22Rv1 (cell line): ENCODE results near the gene OTUD7B.
A peak's percentile ranks its signal among the peaks of the same experiment; 100 is the strongest.
"Not testable (repeated sequence)": the region's sequence is repeated elsewhere in the genome, so short reads cannot be mapped to it uniquely, and the experiment has no call there.

Source experiments
- H3K27ac ChIP-seq: fragments of 450-650 bp; 2 replicates; pipeline ENCODE4 v1.5.1; 2017
- ZFX ChIP-seq: fragments of 450-650 bp; IDR thresholded peaks from 2 replicates; pipeline ENCODE4 v1.6.1; 2017; ENCODE audit warnings: antibody characterized with exemption, borderline replicate concordance
- TF ChIP-seq, protein P1 (sequence below): fragments of 450-650 bp; IDR thresholded peaks from 2 replicates; pipeline ENCODE4 v1.5.1; 2017; ENCODE audit warnings: mild to moderate bottlenecking

The OTUD7B gene

DNA sequence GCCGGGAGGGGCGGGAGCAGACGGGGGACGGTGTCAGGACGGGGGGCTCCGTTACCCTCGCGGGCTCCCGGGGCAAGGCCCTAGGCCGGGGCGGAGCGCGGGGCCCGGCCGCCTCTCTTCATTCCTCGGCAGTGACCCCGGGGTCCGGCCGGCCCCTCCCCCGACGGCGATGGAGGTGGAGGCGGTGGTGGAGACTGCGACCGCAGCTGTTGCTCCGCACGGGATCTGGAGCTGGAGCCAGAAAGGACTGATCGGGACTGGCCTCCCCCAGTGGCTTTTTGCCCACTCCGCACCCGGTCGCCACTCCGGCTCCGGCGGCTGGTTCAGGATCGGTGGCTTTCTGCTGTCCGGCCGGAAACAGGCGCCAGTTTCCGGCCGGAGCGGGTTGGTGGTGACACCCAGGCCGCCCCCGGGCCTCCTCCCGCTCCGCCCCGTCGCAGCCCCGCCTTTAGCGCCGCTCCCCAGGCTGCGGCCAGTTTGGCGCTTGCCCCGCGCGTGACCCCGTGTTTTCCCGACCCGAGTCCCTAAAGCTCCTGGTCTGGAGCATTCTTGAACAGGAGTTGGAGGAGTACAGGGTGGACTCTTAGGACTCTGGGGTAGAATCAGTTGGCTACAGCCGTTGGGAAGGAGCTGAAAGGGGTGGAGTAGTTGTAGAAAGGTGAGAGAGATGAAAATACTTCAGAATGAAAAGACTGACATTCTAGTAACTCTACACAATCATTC is at the start of gene OTUD7B:
TSS of gene OTUD7B (minus strand) at position 334 of the 723 bp plus-strand sequence. CDS start 33,216 bp downstream, outside the sequence.
- TF ChIP-seq, protein P1, sequence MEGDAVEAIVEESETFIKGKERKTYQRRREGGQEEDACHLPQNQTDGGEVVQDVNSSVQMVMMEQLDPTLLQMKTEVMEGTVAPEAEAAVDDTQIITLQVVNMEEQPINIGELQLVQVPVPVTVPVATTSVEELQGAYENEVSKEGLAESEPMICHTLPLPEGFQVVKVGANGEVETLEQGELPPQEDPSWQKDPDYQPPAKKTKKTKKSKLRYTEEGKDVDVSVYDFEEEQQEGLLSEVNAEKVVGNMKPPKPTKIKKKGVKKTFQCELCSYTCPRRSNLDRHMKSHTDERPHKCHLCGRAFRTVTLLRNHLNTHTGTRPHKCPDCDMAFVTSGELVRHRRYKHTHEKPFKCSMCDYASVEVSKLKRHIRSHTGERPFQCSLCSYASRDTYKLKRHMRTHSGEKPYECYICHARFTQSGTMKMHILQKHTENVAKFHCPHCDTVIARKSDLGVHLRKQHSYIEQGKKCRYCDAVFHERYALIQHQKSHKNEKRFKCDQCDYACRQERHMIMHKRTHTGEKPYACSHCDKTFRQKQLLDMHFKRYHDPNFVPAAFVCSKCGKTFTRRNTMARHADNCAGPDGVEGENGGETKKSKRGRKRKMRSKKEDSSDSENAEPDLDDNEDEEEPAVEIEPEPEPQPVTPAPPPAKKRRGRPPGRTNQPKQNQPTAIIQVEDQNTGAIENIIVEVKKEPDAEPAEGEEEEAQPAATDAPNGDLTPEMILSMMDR = peak; percentile 26
- TF ChIP-seq ZFX = no peak
- peak within 1 kb of the TSS; percentile 92 for H3K27ac ChIP-seq

DNA sequence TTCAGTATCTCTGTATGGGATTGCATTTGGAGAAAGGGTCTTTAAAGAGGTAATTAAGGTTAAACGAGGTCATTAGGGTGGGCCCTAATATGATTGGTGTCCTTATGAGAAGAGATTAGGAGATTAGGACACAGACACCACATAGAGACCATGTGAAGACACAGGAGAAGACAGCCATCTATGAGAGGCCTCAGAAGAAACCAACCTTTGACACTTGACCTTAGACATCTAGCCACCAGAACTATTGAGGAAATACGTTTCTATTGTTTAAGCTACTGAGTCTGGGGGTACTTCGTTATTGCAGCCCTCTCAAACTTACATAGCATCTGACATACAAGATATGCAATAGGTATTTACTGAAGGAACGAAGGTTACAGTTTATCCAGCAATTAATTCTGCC is 49.7 kb upstream of the OTUD7B start:
- no peak overlapping the region for H3K27ac ChIP-seq
- no peak for TF ChIP-seq ZFX
- TF ChIP-seq, protein P1 = no peak

DNA sequence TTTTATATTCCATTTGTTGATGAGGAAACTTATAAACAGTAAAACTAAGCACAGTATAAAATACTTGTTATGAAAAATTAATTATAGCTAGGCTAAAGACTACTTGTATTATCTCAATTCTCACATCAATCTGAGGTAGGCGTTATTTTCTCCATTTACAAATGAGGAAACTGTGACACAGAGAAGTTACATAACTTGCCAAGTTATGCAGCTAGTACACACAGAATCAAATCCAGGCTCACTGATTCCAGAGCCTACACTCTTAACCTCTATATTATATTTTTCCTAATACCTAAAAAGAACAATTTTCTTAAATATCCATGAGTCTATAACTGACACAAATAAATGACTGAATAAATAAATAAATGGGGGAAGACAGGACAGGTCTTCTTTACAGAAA is 45.9 kb upstream of the OTUD7B start:
- no peak for TF ChIP-seq ZFX
- H3K27ac ChIP-seq = no peak overlapping the region

DNA sequence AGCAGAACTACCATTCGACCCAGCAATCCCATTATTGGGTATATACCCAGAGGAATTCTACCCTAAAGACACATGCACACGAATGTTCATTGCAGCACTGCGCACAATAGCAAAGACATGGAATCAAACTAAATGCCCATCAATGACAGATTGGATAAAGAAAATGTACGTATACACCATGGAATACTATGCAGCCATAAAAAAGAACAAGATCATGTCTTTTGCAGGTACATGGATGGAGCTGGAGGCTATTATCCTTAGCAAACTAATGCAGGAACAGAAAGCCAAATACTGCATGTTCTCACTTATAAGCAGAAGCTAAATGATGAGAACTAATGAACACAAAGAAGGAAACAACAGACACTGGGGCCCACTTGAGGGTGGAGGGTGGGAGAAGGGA is 45.0 kb upstream of the OTUD7B start:
- not testable (repeated sequence) for H3K27ac ChIP-seq

DNA sequence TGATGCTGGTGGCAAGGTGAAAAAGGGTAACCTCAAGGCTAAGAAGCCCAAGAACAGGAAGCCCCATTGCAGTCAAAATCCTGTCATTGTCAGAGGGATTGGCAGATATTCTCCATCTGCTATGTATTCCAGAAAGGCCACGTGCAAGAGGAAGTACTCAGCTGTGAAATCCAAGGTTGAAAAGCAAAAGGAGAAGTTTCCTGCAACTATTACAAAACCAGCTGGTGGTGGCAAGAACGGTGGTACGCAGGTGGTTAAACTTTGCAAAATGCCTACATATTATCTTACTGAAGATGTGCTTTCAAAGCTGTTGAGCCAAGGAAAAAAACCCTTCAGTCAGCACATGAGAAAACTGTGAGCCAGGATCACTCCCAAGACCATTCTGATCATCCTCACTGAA is 43.4 kb upstream of the OTUD7B start:
- no peak overlapping the region for H3K27ac ChIP-seq
- no peak for TF ChIP-seq ZFX
- TF ChIP-seq, protein P1 = no peak

DNA sequence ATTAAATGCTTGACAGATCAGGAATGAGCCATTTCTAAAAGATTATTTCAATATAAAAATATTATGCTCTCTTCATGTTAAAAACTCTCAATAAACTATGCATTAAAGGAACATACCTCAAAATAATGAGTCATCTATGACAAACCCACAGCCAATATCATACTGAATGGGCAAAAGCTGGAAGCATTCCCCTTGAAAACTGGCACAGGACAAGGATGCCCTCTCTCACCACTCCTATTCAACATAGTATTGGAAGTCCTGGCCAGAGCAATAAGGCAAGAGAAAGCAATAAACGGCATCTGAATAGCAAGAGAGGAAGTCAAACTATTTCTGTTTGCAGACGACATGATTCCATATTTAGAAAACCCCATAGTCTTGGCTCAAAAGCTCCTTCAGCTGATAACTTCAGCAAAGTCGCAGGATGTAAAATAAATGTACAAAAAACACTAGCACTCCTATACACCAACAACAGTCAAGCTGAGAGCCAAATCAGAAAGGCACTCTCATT is 41.4 kb upstream of the OTUD7B start:
- H3K27ac ChIP-seq = not testable (repeated sequence)

DNA sequence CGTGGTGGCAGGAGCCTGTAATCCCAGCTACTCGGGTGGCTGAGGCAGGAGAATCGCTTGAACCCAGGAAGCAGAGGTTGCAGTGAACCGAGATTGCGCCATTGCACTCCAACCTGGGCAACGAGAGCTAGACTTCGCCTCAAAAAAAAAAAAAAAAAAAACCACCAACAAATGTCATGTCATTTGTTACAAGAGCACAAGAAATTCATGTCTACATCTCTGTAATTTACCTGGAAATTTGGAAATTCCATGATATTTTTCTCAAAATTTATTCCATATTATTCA is 40.5 kb upstream of the OTUD7B start:
- TF ChIP-seq ZFX = no peak
- TF ChIP-seq, protein P1 = no peak
- no peak overlapping the region for H3K27ac ChIP-seq

DNA sequence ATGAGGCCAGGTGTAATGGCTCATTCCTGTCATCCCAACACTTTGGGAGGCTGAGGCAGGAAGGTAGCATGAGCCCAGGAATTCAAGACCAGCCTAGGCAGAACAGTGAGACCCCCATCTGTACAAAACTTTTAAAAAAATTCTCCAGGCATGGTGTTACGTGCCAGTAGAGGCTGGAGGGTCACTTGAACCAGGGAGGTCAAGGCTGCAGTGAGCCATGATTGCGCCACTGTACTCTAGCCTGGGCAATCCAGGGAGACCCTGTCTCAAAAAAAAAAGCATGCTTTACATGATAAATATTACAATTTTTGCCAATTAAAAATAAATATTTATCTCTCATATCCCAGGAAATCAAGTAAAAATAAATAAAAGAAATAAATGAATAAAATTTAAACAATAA is 39.4 kb upstream of the OTUD7B start:
- TF ChIP-seq, protein P1 = no peak
- no peak for TF ChIP-seq ZFX
- H3K27ac ChIP-seq = no peak overlapping the region

DNA sequence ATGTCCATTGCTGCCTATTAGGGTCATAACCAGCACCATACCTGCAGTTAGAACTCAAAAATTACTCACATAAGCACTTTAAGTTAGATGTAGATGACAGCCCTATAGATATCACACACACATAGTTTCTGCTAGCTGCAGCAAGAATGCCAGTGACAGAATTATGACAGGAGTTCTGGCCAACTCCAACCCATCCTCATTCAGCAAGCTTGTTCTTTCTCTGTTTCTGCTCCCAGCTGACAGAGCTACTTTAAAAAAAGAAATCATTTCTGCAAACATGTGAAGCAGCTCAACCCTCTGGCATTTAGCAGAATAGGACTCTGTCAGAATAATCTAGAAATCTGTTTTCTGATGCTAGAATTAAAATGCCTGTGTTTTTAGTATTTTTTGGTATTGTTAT is 23.8 kb upstream of the OTUD7B start:
- TF ChIP-seq, protein P1 = no peak
- TF ChIP-seq ZFX = no peak
- H3K27ac ChIP-seq = no peak overlapping the region
